ENCODE results near the gene SLC4A11.

GRCh38 chr20:3221398-3222226, 17.4 kb downstream of the SLC4A11 start:
- TF ChIP-seq CTCF (IDR thresholded peaks at IDR 0.05) (no peak), POLR2A (IDR thresholded peaks at IDR 0.05) (peak in 1 of 2 donors; percentile 36)
